ENCODE measurements around the gene COX4I2. TPM values are rescaled to one million over a fixed set of nuclear protein-coding genes. Genes with fewer than 3 reads are reported as not detected.

COX4I2 gene
- polyA plus RNA-seq, 3 donors = not detected

DNA sequence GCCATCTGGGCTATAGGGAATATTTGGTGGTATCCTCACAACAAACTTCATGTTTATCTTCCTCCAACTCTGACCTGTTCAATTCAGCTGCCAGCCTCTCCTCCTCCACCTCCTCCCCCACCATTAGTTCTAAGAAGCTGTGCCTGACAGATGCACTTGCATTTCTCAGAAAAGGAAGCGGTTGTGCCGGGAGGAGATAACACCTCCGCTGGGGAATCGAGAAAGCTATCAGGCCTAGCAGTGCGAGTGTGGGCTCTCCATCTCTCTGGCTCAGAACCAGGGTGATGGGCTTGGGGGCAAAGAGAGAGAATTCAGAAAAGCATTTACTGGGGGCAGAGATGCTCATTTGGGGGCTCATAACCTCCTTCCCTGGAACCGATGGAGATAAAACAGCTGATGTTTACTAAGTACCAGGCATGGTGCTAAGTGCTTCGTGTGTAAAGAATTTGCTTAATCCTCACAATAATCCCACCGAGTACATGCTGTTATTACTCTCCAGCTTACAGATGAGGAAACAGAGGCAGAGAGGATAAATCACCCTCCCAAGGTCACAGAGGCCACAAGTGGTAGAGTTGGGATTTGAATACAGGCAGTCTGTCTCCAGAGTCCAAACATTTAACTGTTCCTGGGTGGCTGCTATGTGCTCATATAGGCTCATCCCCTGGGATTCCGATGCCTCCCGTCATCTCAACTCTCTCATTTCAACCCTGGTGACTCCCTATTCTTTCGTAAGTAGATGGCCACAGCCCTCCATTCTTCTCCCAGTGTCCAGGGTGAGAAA, 38.3 kb downstream of the COX4I2 start:
- WGBS (ENCODE audit: insufficient coverage) = 33% methylated on average over 8 of the region's 11 CpGs
- H3K36me3 Mint-ChIP-seq = peaks cover 40 to 41% of the 10 kb centered on the region in 2 donors
- Histone ChIP-seq H3K36me3 (replicated peaks in 1 of 2; ENCODE audit: control insufficient read depth in 1 of 2, insufficient read depth in 2 of 2, low read length in 2 of 2) (peaks cover 3 to 37% of the 10 kb centered on the region in 2 donors), H3K4me1 (ENCODE audit: control insufficient read depth in 1 of 2, insufficient read depth in 2 of 2, low read length in 2 of 2) (peaks cover 25 to 29% of the 10 kb centered on the region in 2 donors), H2AFZ (ENCODE audit: insufficient read depth, low read depth, low read length, poor library complexity, severe bottlenecking) (no peak overlapping the region), H4K20me1 (ENCODE audit: insufficient read depth, low read length) (peaks cover 15% of the 10 kb centered on the region), H3K9ac (ENCODE audit: insufficient read depth, low read length, poor library complexity, severe bottlenecking) (no peak overlapping the region), H3K4me2 (replicated peaks; ENCODE audit: extremely low read depth, low read length, poor library complexity, severe bottlenecking) (peak overlapping the region; percentile 59), H3K9me3 (replicated peaks in 1 of 2; ENCODE audit: control insufficient read depth in 1 of 2, insufficient read depth in 1 of 2, low read length in 2 of 2) (no peaks in the 10 kb centered on the region), H3K27ac (ENCODE audit: low read depth in 1 of 2, low read length in 2 of 2) (peak overlapping the region; percentile 70 to 81), H3K27me3 (ENCODE audit: control insufficient read depth in 2 of 2, insufficient read depth in 2 of 2, low read length in 2 of 2) (no peaks in the 10 kb centered on the region), H3K4me3 (replicated peaks in 1 of 3; ENCODE audit: low read depth in 2 of 3, low read length in 3 of 3) (peak overlapping the region in 1 of 3 experiments; percentile 46), H3K79me2 (ENCODE audit: insufficient read depth, low read length) (peaks cover 24% of the 10 kb centered on the region)
- H3K27ac Mint-ChIP-seq = peak overlapping the region in 5 of 7 donors; percentile 89 to 96 (median 92)
- no peak for DNase-seq
- H3K27me3 Mint-ChIP-seq (ENCODE audit: low read depth in 3 of 3) = peaks cover 0 to 11% (median 8%) of the 10 kb centered on the region in 3 donors
- peak overlapping the region in 1 of 2 donors; percentile 25 for H3K4me3 Mint-ChIP-seq
- intact Hi-C loops (cut with micrococcal nuclease) = loop anchor here (5.0 kb wide), 1 partner anchor 46 kb away; the partner anchor contains the start of gene BCL2L1 (in 2 of the 2)
- TF ChIP-seq CTCF (IDR thresholded peaks at IDR 0.05) = no peak
- no peaks in the 10 kb centered on the region for H3K9me3 Mint-ChIP-seq
- peaks cover 40% of the 10 kb centered on the region for H3K4me1 Mint-ChIP-seq

GRCh38 chr20:31676609-31676989, 38.9 kb downstream of the COX4I2 start:
- H3K27ac ChIP-seq (ENCODE audit: low read depth in 1 of 2, low read length in 2 of 2) = no peak overlapping the region
- no peak overlapping the region for H3K9ac ChIP-seq (ENCODE audit: insufficient read depth, low read length, poor library complexity, severe bottlenecking)
- Mint-ChIP-seq H3K9me3 (no peaks in the 10 kb centered on the region), H3K4me1 (peaks cover 40% of the 10 kb centered on the region), H3K4me3 (no peak overlapping the region), H3K27me3 (ENCODE audit: low read depth in 3 of 3) (peaks cover 0 to 11% (median 8%) of the 10 kb centered on the region in 3 donors), H3K27ac (peak overlapping the region in 4 of 7 donors; percentile 10 to 90 (median 54)), H3K36me3 (peaks cover 43 to 46% of the 10 kb centered on the region in 2 donors)
- H3K36me3 ChIP-seq (replicated peaks in 1 of 2; ENCODE audit: control insufficient read depth in 1 of 2, insufficient read depth in 2 of 2, low read length in 2 of 2) = peaks cover 4 to 43% of the 10 kb centered on the region in 2 donors
- no peak overlapping the region for H3K4me3 ChIP-seq (replicated peaks in 1 of 3; ENCODE audit: low read depth in 2 of 3, low read length in 3 of 3)
- peaks cover 15% of the 10 kb centered on the region for H4K20me1 ChIP-seq (ENCODE audit: insufficient read depth, low read length)
- no peak overlapping the region for H2AFZ ChIP-seq (ENCODE audit: insufficient read depth, low read depth, low read length, poor library complexity, severe bottlenecking)
- H3K4me1 ChIP-seq (ENCODE audit: control insufficient read depth in 1 of 2, insufficient read depth in 2 of 2, low read length in 2 of 2) = peaks cover 25 to 29% of the 10 kb centered on the region in 2 donors
- no CpG with 5 or more reads among the region's 7 CpGs for WGBS (ENCODE audit: insufficient coverage)
- peaks cover 19% of the 10 kb centered on the region for H3K79me2 ChIP-seq (ENCODE audit: insufficient read depth, low read length)
- H3K9me3 ChIP-seq (replicated peaks in 1 of 2; ENCODE audit: control insufficient read depth in 1 of 2, insufficient read depth in 1 of 2, low read length in 2 of 2) = no peaks in the 10 kb centered on the region
- no peak for DNase-seq
- no peak overlapping the region for H3K4me2 ChIP-seq (replicated peaks; ENCODE audit: extremely low read depth, low read length, poor library complexity, severe bottlenecking)
- no peaks in the 10 kb centered on the region for H3K27me3 ChIP-seq (ENCODE audit: control insufficient read depth in 2 of 2, insufficient read depth in 2 of 2, low read length in 2 of 2)
- intact Hi-C loops (cut with micrococcal nuclease) = loop anchor here (5.0 kb wide), 1 partner anchor 46 kb away; the partner anchor contains the start of gene BCL2L1 (in 2 of the 2)
- no peak for TF ChIP-seq CTCF (IDR thresholded peaks at IDR 0.05)
